Activated CD4-positive, alpha-beta T cell treated with anti-CD3 and anti-CD28 coated beads, Interleukin-2, Interleukin-4, amounts not matched to agents 100 ng/mL and 50 ng/mL, durations not matched to agents 16 hours and 8 hours (primary cell): ENCODE data around the gene PTPRN2.

Source experiments
- DNase-seq: peaks from one replicate; pipeline ENCODE4 v3.0.0-alpha.2; 2020; ENCODE audit warnings: low spot score

PTPRN2 gene

DNA sequence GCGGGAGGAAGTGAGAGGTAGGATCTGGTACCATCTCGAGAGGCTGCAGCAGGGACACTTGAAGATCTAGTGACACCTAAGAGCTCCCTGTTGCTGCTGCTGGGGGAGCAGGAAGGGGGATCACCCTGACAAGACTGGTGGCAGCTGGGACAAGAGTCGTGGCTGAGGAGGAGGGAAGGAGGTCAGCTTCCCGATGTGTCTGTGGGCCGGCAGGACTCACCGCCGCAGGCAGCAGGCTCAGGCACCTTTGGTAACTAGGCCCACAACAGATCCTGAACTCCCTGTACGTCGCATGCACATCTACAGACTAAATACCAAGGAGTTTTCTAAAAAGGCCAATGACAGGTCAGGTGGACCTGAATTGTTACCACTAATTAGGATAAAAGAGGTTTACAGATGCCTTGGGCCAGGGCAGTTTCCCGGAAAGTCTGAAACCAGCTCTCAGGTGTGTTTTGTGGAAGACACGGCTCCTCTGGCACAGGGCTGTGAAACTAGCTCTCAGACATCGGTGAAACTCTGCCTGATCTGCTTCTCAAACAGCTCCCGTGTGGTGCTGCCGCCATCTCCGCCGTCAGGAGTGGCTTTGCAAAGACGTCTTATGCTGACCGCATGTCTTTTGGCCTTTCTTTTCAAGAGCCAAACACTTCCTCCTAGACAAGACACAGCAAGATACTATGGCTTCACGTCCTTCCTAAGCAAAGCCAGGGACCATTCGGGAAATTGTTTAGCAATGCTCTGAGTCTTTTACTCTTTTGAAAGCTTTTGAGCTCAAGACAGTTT lies 609.7 kb downstream of the PTPRN2 start:
- DNase-seq, result no peak

GRCh38 chr7:157977306-157977705 lies 610.3 kb downstream of the PTPRN2 start:
- DNase-seq, result no peak

DNA sequence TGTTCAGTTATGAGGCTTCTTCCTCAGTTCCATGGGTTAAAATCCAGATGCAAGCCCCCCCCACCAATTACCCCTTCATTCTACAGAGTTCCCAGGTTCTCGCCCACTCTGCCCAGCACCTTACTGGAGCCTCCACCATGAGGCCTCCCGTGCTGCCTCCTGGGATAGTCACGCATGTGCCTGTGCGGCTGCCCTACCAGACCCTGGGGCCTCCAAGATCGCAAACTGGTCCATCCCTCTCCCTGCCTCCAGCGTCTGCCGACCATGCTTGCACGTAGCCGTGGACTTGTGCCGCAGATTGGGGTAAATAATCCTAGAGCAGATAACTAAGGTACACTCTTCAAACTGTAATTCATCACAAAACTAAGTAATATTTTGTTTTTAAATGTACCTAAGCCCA lies 611.2 kb downstream of the PTPRN2 start:
- DNase-seq, result no peak

DNA sequence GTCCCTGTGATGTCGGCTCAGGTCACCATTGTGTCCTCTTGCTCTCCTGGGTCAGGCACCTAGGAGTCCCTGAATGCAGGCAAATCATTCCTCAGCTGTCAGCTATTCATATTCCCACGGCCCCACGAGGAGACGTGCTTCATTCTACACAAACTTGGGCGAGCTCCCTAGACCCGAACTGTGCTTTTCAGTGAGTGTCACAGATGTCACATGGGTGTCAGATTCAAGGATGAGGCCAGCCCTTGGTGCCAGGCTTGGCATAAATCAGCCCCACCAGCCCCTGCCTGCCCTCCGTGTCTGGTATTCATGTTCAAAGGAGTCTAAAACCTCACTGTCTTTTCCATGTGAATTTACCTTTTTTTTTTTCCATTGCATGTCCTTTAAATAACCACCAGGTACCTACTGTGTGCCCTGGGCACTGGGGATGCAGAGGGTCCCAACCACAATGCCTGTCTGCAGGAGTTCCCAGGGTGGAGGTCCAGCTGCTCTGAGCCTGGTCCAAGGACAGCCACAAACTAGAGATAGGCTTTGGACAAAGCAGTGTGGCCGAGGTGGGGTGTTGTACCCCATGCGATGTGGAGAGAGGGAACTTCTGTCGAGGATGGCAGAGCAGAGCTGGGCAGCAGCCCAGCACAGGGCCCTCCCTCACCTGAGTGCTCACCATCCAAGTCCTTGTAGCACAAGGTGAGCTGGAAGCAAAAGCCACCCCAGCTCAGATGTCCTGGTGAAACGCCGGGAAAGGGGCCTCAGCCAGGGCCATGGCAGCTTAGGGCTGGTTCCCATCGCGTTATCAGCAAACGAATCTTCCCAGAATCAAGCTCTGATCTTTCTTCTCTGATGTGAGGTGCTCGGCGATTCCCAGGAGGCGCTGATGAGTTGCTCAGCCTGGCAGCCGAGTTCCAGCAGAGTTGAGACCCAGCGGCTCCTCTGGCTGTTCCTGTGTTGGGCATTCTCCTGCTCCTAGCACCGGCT lies 611.9 kb downstream of the PTPRN2 start:
- no peak for DNase-seq

DNA sequence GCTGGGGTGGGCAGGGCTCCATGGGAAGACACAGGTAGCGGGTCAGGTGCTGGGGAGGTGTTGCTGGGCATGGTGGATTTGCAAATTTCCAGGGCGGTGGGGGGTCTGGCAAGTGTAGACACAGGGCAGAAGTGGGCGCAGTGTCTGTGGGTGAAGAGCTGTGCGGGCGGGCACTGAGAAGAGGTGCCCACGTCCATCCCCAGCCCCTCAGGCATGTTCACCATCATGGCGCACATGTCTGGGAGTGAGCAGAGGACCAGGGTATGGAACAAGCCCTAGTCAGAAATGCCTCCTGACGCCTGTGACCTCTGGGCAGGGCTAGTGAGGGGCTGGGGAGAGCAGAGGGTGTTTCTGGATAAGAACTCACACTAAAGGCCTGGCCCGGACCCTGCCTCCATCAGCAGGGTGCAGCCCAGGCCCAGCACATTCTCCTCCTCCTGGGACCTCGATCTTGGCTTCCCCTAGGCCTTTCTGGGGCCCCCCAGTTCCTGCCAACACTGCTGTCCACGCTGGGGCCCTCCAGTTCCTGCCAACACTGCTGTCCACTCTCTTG lies 612.9 kb downstream of the PTPRN2 start:
- DNase-seq, result no peak

DNA sequence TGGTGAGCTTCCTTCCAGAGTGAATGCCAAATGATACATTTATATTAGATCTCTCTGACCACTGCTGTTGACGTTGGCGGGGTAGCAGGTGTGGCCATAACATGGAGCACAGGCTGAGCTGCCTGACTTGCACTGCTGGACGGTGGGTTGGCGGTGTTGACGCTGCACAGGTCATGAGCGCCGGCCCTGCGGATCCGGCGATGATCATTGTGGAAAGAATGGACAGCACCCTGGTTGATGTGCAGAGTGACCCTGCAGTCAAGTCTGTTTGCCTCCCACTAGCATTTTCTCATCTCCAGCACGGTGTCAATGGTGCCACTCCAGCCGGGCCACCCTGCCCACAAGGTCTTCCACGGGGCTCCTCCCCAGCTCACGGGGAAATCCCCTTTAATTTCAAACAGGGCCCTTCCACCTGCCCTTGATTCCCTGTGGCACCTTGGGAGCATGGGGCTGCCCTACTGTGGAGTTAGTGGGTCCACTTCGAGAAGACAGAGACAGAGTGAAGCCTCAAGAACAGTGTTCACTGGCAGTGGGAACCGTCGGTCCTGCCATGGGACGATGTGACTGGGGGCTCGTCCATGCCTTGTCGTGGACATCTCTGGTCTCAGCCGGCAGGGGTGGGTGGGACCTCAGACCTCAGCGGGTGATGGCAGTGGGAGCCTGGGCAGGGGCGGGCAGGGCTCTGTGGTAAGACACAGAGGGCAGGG lies 613.5 kb downstream of the PTPRN2 start:
- no peak for DNase-seq

GRCh38 chr7:157972914-157973313 lies 614.7 kb downstream of the PTPRN2 start:
- no peak for DNase-seq

DNA sequence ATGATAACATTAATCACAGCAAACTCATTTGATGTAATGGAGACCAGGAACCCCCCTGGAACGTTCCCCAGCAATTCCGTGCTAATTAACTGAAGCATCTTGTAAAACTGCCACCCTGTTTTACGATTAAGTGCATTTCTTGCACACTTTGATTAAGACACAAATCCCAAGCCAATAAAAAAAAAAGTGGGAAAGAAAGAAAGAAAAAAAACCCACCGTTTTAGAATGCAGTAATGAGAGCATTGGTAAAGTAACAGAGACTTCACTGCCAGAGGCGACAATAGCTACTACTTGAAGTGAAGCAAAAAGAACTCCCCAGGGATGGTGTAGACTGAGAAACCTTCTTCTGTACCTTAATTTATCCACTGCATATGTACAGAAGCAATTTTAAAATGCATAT lies 616.1 kb downstream of the PTPRN2 start:
- DNase-seq, result no peak

DNA sequence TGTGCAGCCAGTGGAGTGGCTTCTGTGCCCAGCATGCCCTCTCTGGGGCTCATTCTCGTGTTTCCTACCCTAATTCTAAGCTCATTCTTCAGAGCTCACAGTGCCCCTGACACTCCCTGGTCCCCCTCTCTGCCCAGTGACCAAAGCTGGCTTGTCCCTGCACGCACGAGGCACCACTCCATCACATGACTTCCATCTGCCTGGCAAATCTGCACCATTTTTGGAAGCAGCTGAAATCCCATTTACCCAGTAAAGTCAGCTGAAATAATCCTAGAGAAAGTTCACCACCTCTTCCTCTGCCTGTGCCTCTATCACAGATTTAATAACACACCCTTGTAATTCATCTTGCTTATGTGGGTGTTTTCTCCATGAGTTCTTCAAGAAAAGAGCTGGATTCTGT lies 616.9 kb downstream of the PTPRN2 start:
- DNase-seq, result no peak

- no peak for DNase-seq
These were observed 617.6 kb downstream of the PTPRN2 start for GRCh38 chr7:157969995-157970394.

- DNase-seq, result no peak
These were observed 621.1 kb downstream of the PTPRN2 start for GRCh38 chr7:157966490-157966889.

- no peak for DNase-seq
These were observed 623.1 kb downstream of the PTPRN2 start for GRCh38 chr7:157964521-157964920.

GRCh38 chr7:157964016-157964415 lies 623.6 kb downstream of the PTPRN2 start:
- no peak for DNase-seq

DNA sequence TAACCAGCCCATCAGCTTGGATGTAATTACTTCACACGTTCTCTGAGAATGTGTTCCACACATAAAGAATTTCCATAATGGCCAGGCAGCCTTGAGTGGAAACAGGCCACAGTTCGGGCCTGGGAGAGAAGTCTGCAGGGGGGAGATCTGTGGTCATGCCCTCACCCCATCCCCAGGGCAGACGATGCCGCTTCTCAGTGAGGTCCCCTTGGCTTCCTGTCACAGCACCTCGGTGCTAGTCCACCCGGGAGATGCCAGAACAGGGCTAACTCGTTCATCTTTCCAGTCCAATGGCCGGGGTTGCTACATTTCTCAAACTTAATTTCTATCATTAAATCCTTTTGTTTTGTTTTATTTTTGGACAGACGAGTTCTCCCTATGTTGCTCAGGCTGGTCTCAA lies 624.1 kb downstream of the PTPRN2 start:
- DNase-seq, result no peak

DNA sequence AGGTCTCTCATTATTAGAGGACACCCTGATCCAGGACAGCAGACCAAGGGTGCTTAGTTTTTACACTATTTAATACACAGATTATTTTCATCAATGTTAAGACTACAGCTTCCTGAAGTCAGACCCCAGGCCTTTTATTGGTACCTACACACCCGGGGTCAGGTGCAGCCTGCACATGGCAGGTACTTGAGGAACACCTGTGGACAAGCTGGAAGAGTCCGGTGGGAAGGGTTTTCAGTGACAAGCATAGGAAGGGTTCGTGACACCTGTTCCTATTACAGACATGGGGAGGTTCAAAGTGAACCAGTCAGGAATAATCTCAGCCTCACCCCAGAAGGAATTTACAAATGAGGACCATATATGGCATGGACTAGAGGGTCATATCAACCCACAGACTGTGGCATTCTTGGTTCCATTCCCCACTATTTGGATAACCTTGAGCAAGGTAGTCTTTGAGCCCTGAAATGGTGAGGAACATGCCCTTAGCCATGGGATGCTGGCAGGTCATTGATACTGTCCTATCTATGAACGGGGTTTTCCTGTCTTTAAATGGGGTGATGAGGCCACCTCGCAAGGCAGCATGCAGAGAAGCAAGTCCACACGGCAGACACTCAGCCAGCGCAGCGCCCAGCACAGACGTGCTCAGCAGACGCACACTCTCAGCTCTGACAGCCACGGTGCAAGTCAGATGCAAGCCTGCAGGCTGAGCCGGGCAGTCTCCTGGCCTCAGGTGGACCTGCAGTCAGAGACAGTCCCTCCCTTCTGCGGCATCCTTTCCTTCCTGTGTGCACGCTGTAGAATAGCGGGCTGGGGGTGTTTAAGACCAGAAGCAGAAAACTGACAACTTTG lies 624.9 kb downstream of the PTPRN2 start:
- DNase-seq, result no peak

GRCh38 chr7:157961731-157962457 lies 625.7 kb downstream of the PTPRN2 start:
- DNase-seq, result no peak

- DNase-seq, result no peak
These were observed 632.1 kb downstream of the PTPRN2 start for GRCh38 chr7:157955348-157955999.

GRCh38 chr7:157954901-157955300 lies 632.7 kb downstream of the PTPRN2 start:
- DNase-seq, result no peak

DNA sequence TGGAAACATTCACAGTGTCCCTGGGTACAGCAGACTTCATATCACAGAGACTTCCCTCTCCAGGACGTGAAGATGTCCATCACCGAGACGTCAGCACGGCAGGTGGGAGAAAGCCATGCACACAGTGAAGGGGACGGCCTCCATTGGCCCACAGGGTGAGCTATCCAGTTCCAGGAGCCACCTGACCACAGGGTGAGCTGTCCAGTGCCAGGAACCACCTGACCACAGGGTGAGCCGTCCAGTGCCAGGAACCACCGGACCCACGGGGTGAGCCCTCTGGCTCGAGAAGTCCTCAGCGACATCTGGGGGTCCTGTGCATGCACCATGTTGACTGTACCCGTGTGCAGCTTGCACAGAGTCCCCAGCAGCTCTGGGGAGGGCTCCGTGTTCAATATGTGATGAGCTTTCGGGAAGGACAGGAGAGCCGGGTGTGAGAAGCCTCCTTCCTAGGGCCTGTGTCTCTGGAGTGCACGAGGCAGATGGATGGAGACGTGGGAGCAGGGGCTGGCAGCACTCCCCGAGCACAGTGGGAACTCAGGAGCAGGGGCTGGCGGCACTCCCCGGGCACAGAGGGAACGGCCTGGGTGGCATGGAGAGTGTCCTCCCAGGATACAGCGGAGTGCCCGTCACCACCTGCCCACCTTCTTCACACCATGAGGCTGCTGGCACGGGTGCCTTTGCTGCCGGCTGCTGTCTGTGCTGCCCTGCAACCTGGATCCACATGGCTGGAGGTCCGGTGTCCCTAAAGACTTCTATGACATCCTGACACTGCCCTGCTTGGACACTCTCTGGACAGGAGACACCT lies 634.6 kb downstream of the PTPRN2 start:
- DNase-seq, result no peak
